Endothelial cell of umbilical vein (primary cell): ENCODE measurements around the gene MDGA2. TPM values are rescaled to one million over a fixed set of nuclear protein-coding genes. Genes with fewer than 3 reads are reported as not detected.

Experiments
- BruUV-seq: library from RNA; stranded (reverse); fragments of 400-500 nt; replicated peaks from 2 replicates; lab custom pipeline; 2021; lab: Mats Ljungman, UMichigan
- CTCF ChIA-PET: fragments of 300-600, 350-600 bp; sonication (Branson Sonifier 250); formaldehyde crosslinking; loops from one replicate; lab custom pipeline; 2021; ENCODE audit warnings: antibody characterized with exemption, inconsistent platforms; lab: Charles Lee
- POLR2A ChIA-PET: fragments of 300-600, 350-600 bp; sonication (Branson Sonifier 250); formaldehyde crosslinking; loops from one replicate; lab custom pipeline; 2021; ENCODE audit warnings: antibody characterized with exemption, inconsistent platforms; lab: Charles Lee
- DNase-seq: peaks from one replicate; pipeline ENCODE4 v3.0.0-alpha.2; 2011; ENCODE audit warnings: low read depth, low spot score
- FAIRE-seq: peaks from 2 replicates; lab custom pipeline; 2011; peaks lifted over from hg19 to GRCh38; lab: Jason Lieb, UNC
- H2AFZ ChIP-seq: 2 replicates; pipeline ENCODE4 v1.6.0; 2012; ENCODE audit warnings: low read depth, low read length, control low read depth, inconsistent platforms
- H3K27ac ChIP-seq: 2 replicates; pipeline ENCODE4 v1.5.1; 2011; ENCODE audit warnings: low read depth, mild to moderate bottlenecking, control low read depth, low read length, moderate library complexity; ENCODE audit not compliant: insufficient read depth
- H3K27me3 ChIP-seq, 2 experiments: 2 replicates each; pipeline versions ENCODE4 v1.6.0 to v1.6.1; 2011; ENCODE audit warnings: low read length in 2 of 2, mixed read lengths in 1 of 2; ENCODE audit not compliant: control insufficient read depth in 2 of 2, insufficient read depth in 2 of 2
- H3K36me3 ChIP-seq, 2 experiments: 2 replicates in 1 of 2; 3 replicates in 1 of 2; pipeline ENCODE4 v1.5.1; 2011; ENCODE audit warnings: low read length in 2 of 2, mild to moderate bottlenecking in 1 of 2, moderate library complexity in 1 of 2; ENCODE audit not compliant: control insufficient read depth in 2 of 2, insufficient read depth in 2 of 2; ENCODE audit errors: extremely low read depth in 1 of 2
- H3K4me1 ChIP-seq: 3 replicates; pipeline ENCODE4 v1.5.1; 2011; ENCODE audit warnings: mild to moderate bottlenecking, low read length; ENCODE audit not compliant: control insufficient read depth, insufficient read depth; ENCODE audit errors: extremely low read depth
- H3K4me2 ChIP-seq: 2 replicates; pipeline ENCODE4 v1.6.1; 2011; ENCODE audit warnings: low read length, control low read depth, mixed read lengths; ENCODE audit not compliant: insufficient read depth
- H3K4me3 ChIP-seq, 3 experiments: fragments of 200-600 bp in 1 of 3; sonication (generic), shearing (Covaris generic) in 1 of 3; replicated peaks in 1 of 3; 2 replicates each; pipeline ENCODE4 v1.5.1; 2011 to 2016; ENCODE audit warnings: control low read depth in 3 of 3, low read length in 3 of 3, mild to moderate bottlenecking in 2 of 3, inconsistent platforms in 1 of 3, low read depth in 1 of 3, moderate library complexity in 1 of 3; ENCODE audit not compliant: insufficient read depth in 1 of 3
- H3K79me2 ChIP-seq: 2 replicates; pipeline ENCODE4 v1.6.0; 2012; ENCODE audit warnings: low read length, inconsistent platforms; ENCODE audit not compliant: control insufficient read depth, insufficient read depth
- H3K9ac ChIP-seq: replicated peaks from 2 replicates; pipeline ENCODE3; 2011; ENCODE audit warnings: low read length, control low read depth; ENCODE audit not compliant: insufficient read depth; ENCODE audit errors: extremely low read depth
- H3K9me1 ChIP-seq: replicated peaks from 3 replicates; pipeline ENCODE4 v1.6.0; 2011; ENCODE audit warnings: mild to moderate bottlenecking, low read length; ENCODE audit not compliant: control insufficient read depth, insufficient read depth; ENCODE audit errors: extremely low read depth
- H3K9me3 ChIP-seq: replicated peaks from 2 replicates; pipeline ENCODE4 v1.5.1; 2012; ENCODE audit warnings: low read length, inconsistent platforms; ENCODE audit not compliant: control insufficient read depth, insufficient read depth
- H4K20me1 ChIP-seq: replicated peaks from 2 replicates; pipeline ENCODE3; 2011; ENCODE audit warnings: mild to moderate bottlenecking, low read length; ENCODE audit not compliant: control insufficient read depth, insufficient read depth; ENCODE audit errors: extremely low read depth
- EZH2 ChIP-seq: IDR thresholded peaks from 2 replicates; pipeline ENCODE4 v1.6.1; 2012; ENCODE audit warnings: borderline replicate concordance, low read depth, mild to moderate bottlenecking, moderate library complexity, low read length, inconsistent platforms; ENCODE audit not compliant: severe bottlenecking
- FOS ChIP-seq: IDR thresholded peaks from 2 replicates; pipeline ENCODE4 v1.6.1; 2011; ENCODE audit warnings: mild to moderate bottlenecking, low read length, moderate library complexity, borderline replicate concordance; ENCODE audit not compliant: insufficient read depth
- GATA2 ChIP-seq: IDR thresholded peaks from 2 replicates; pipeline ENCODE4 v1.7.0; 2011; ENCODE audit warnings: low read depth, mild to moderate bottlenecking, moderate library complexity, mixed read lengths, low read length; ENCODE audit not compliant: insufficient read length, insufficient read depth
- JUN ChIP-seq: IDR thresholded peaks from 2 replicates; pipeline ENCODE4 v1.6.1; 2011; ENCODE audit warnings: borderline replicate concordance, low read depth; ENCODE audit not compliant: insufficient read length, insufficient read depth
- MYC ChIP-seq: IDR thresholded peaks from one replicate; pipeline ENCODE4 v1.6.1; 2011; ENCODE audit warnings: mild to moderate bottlenecking, low read depth, low read length
- POLR2A ChIP-seq: IDR thresholded peaks from 2 replicates; pipeline ENCODE4 v1.6.1; 2012; ENCODE audit warnings: low read depth, mild to moderate bottlenecking, control low read depth, low read length
- POLR2AphosphoS5 ChIP-seq: IDR thresholded peaks from 2 replicates; pipeline ENCODE4 v1.6.1; 2012; ENCODE audit warnings: low read depth, mild to moderate bottlenecking, control low read depth, low read length, moderate library complexity; ENCODE audit not compliant: insufficient read depth
- dilution Hi-C: fragments of 300-500 bp; cut with MboI; formaldehyde crosslinking; loops from one replicate; pipeline ENCODE4 v1.15.0; 2019; ENCODE audit warnings: low sequenced_read_pairs; ENCODE audit not compliant: extremely low pct_ligation_motif_present
- intact Hi-C: fragments of 100-400 bp; cut with micrococcal nuclease; formaldehyde crosslinking; loops from one replicate; pipeline ENCODE4 v1.10.0; 2022
- polyA plus RNA-seq, 4 experiments: library from polyadenylated mRNA; depleted of rRNA in 3 of 4; stranded (reverse) in 3 of 4; unstranded in 1 of 4; fragments of >200 nt; gene quantifications; 2 replicates each; pipeline versions ENCODE4 v1.2.1 to v1.2.3, GENCODE V29; 2011 to 2012; ENCODE audit warnings: missing spikeins in 1 of 4
- total RNA-seq: library from RNA; stranded (reverse); gene quantifications from 2 replicates; pipeline ENCODE4 v1.2.3, GENCODE V29; 2021
- TF ChIP-seq, protein P1 (sequence below): IDR thresholded peaks from 2 replicates; pipeline ENCODE4 v1.6.1; 2011; ENCODE audit not compliant: insufficient read depth, insufficient read length
- TF ChIP-seq, protein P2 (sequence below), 2 donors: IDR thresholded peaks; 1 replicate in 1 of 2; 2 replicates in 1 of 2; pipeline ENCODE4 v1.5.1; 2011; ENCODE audit warnings: low read length in 2 of 2, mild to moderate bottlenecking in 2 of 2, moderate library complexity in 2 of 2, control low read depth in 1 of 2, inconsistent platforms in 1 of 2, low read depth in 1 of 2; ENCODE audit not compliant: insufficient read depth in 1 of 2; ENCODE audit errors: extremely low read depth in 1 of 2

The MDGA2 gene
- total and polyA plus RNA-seq, 2 donors (not counting 3 experiments of a cell fraction or from before 2014, with no cell fraction given) = not detected

DNA sequence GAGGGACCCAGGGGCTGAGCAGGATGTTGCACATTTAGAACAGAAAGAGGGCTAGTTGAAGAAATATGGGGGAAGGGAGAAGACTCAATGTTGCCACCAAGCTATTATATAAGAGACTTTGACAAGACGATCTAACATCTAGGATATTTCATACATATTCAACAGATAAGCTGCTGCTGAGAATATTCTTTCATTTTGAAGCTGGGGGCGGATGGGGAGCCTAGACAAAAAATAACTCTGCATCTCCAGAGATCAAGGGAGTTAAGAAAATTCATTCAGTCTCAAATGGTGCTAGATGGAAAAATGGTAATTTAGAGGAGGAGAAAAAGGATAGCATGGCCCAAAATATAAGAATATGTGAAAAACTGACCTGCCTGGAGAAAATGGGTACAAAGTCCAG is 415.6 kb downstream of the MDGA2 start:
- Histone ChIP-seq H3K79me2 (no peaks in the 10 kb centered on the region), H3K9me3 (no peaks in the 10 kb centered on the region), H3K4me1 (peaks cover 4% of the 10 kb centered on the region), H3K9ac (no peak overlapping the region), H3K9me1 (no peaks in the 10 kb centered on the region), H2AFZ (no peak overlapping the region), H3K27me3 (no peaks in the 10 kb centered on the region), H3K4me3 (no peak overlapping the region), H3K27ac (no peak overlapping the region), H3K36me3 (no peaks in the 10 kb centered on the region), H4K20me1 (no peaks in the 10 kb centered on the region), H3K4me2 (no peak overlapping the region)
- intact Hi-C loops (no loop called here), dilution Hi-C loops (no loop called here)
- no peak for DNase-seq
- CTCF ChIA-PET = interaction anchor here (1.4 kb wide), 1 partner anchor 31 kb away, joined by 3 read pairs; no protein-coding TSS in a partner anchor
- no peak for FAIRE-seq
- BruUV-seq = no TSS peak
- POLR2A ChIA-PET = no interaction called here
- TF ChIP-seq MYC (no peak), FOS (no peak), JUN (no peak), POLR2A (no peak), GATA2 (no peak), POLR2AphosphoS5 (no peak), EZH2 (no peak)
- TF ChIP-seq, protein P1, sequence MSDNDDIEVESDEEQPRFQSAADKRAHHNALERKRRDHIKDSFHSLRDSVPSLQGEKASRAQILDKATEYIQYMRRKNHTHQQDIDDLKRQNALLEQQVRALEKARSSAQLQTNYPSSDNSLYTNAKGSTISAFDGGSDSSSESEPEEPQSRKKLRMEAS = no peak
- TF ChIP-seq, protein P2, sequence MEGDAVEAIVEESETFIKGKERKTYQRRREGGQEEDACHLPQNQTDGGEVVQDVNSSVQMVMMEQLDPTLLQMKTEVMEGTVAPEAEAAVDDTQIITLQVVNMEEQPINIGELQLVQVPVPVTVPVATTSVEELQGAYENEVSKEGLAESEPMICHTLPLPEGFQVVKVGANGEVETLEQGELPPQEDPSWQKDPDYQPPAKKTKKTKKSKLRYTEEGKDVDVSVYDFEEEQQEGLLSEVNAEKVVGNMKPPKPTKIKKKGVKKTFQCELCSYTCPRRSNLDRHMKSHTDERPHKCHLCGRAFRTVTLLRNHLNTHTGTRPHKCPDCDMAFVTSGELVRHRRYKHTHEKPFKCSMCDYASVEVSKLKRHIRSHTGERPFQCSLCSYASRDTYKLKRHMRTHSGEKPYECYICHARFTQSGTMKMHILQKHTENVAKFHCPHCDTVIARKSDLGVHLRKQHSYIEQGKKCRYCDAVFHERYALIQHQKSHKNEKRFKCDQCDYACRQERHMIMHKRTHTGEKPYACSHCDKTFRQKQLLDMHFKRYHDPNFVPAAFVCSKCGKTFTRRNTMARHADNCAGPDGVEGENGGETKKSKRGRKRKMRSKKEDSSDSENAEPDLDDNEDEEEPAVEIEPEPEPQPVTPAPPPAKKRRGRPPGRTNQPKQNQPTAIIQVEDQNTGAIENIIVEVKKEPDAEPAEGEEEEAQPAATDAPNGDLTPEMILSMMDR (IDR thresholded peaks at IDR 0.05; ENCODE audit: extremely low read depth in 1 of 2, insufficient read depth in 1 of 2, low read depth in 1 of 2, low read length in 2 of 2) = no peak
